Measurements from ENCODE around the gene LMO1.

LMO1 gene

GRCh38 chr11:8242499-8243280, 21.0 kb downstream of the LMO1 start:
- Histone ChIP-seq H4K20me1 (ENCODE audit: control insufficient read depth, insufficient read depth, low read depth, low read length) (no peaks in the 10 kb centered on the region), H3K9me3 (ENCODE audit: control insufficient read depth, insufficient read depth, low read length) (no peaks in the 10 kb centered on the region), H3K4me3 (ENCODE audit: low read length) (no peak overlapping the region), H3K4me1 (ENCODE audit: control insufficient read depth, low read length) (no peaks in the 10 kb centered on the region), H3K9me2 (replicated peaks; ENCODE audit: control insufficient read depth, low read length) (no peaks in the 10 kb centered on the region), H3K27me3 (ENCODE audit: control insufficient read depth, low read length) (no peaks in the 10 kb centered on the region), H3K36me3 (ENCODE audit: control insufficient read depth, low read length) (no peaks in the 10 kb centered on the region), H3K79me2 (ENCODE audit: control insufficient read depth, low read length) (no peaks in the 10 kb centered on the region), H3K4me2 (ENCODE audit: low read length) (no peak overlapping the region), H3F3A (ENCODE audit: control insufficient read depth, insufficient read depth) (no peaks in the 10 kb centered on the region), H3K27ac (ENCODE audit: low read depth, low read length) (no peak overlapping the region)
- TF ChIP-seq CTCF (IDR thresholded peaks at IDR 0.05; ENCODE audit: low read depth, low read length, poor library complexity, severe bottlenecking), result no peak
- no peak for TF ChIP-seq EZH2phosphoT487 (IDR thresholded peaks at IDR 0.05; ENCODE audit: borderline replicate concordance, low read length)

- Histone ChIP-seq H4K20me1 (ENCODE audit: control insufficient read depth, insufficient read depth, low read depth, low read length) (no peaks in the 10 kb centered on the region), H3K4me1 (ENCODE audit: control insufficient read depth, low read length) (no peaks in the 10 kb centered on the region), H3K4me2 (ENCODE audit: low read length) (no peak overlapping the region), H3K27ac (ENCODE audit: low read depth, low read length) (no peak overlapping the region), H3K36me3 (ENCODE audit: control insufficient read depth, low read length) (no peaks in the 10 kb centered on the region), H3K27me3 (ENCODE audit: control insufficient read depth, low read length) (no peaks in the 10 kb centered on the region), H3K9me3 (ENCODE audit: control insufficient read depth, insufficient read depth, low read length) (no peaks in the 10 kb centered on the region), H3K79me2 (ENCODE audit: control insufficient read depth, low read length) (no peaks in the 10 kb centered on the region), H3K9me2 (replicated peaks; ENCODE audit: control insufficient read depth, low read length) (no peaks in the 10 kb centered on the region), H3K4me3 (ENCODE audit: low read length) (no peak overlapping the region), H3F3A (ENCODE audit: control insufficient read depth, insufficient read depth) (no peaks in the 10 kb centered on the region)
- TF ChIP-seq EZH2phosphoT487 (IDR thresholded peaks at IDR 0.05; ENCODE audit: borderline replicate concordance, low read length), result no peak
- TF ChIP-seq CTCF (IDR thresholded peaks at IDR 0.05; ENCODE audit: low read depth, low read length, poor library complexity, severe bottlenecking), result no peak
Measured at GRCh38 chr11:8242118-8242475, 21.6 kb downstream of the LMO1 start.

DNA sequence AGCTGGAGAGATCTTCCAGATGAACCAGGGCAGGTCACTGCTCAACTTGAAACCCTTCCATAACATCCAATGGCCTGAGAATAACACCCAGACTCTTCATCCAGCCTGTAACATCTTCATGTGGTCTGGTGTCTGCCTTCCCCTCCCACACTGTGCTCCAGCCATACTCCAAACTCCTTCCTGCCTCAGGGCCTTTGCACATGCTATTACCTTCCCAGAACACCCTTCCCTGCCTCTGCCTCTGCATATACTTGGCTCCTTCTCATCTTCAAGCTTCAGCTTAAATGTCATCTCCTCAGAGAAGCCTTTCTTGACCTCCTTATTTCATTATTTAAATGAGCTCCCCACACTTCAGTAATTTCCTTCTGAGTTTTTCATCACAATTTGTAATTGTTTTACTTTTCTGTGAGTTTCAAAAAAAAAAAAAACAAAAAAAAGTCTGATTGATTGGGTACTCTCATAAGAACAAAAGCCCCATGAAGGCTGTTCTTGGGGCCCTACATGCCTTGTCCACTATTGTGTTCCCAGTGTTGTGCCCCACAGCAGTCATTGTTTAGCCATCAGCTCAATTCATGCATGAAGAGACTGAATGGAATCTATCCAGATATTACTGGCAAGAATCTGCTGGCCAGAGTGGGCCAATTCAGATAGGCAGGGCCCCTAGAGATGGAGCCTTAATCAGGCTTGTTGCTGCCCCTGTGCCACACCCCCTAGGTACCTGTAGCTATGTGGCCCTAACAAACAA, 22.1 kb downstream of the LMO1 start:
- Histone ChIP-seq H3K27me3 (ENCODE audit: control insufficient read depth, low read length) (no peaks in the 10 kb centered on the region), H3K27ac (ENCODE audit: low read depth, low read length) (no peak overlapping the region), H3K4me1 (ENCODE audit: control insufficient read depth, low read length) (no peaks in the 10 kb centered on the region), H3K9me3 (ENCODE audit: control insufficient read depth, insufficient read depth, low read length) (no peaks in the 10 kb centered on the region), H3K4me3 (ENCODE audit: low read length) (no peak overlapping the region), H3K36me3 (ENCODE audit: control insufficient read depth, low read length) (no peaks in the 10 kb centered on the region), H4K20me1 (ENCODE audit: control insufficient read depth, insufficient read depth, low read depth, low read length) (no peaks in the 10 kb centered on the region), H3K4me2 (ENCODE audit: low read length) (no peak overlapping the region), H3F3A (ENCODE audit: control insufficient read depth, insufficient read depth) (no peaks in the 10 kb centered on the region), H3K9me2 (replicated peaks; ENCODE audit: control insufficient read depth, low read length) (no peaks in the 10 kb centered on the region), H3K79me2 (ENCODE audit: control insufficient read depth, low read length) (no peaks in the 10 kb centered on the region)
- no peak for TF ChIP-seq EZH2phosphoT487 (IDR thresholded peaks at IDR 0.05; ENCODE audit: borderline replicate concordance, low read length)
